Amygdala (tissue), 56 donors: ENCODE data around the gene ARRDC1.
"Not testable (repeated sequence)": the region's sequence is repeated elsewhere in the genome, so short reads cannot be mapped to it uniquely, and the experiment has no call there.

ENCODE experiments used
- DNase-seq, 56 donors: peaks; one replicate each; lab custom pipeline; 2025; lab: John Stamatoyannopoulos, UW

Gene ARRDC1

GRCh38 chr9:137605121-137606004 is at the start of gene ARRDC1:
ARRDC1 (plus strand) TSS chr9:137605686; CDS start chr9:137605718, 32 bp downstream.
- DNase-seq = peak in 55 of 56 donors; percentile 55 to 96 (median 90)

DNA sequence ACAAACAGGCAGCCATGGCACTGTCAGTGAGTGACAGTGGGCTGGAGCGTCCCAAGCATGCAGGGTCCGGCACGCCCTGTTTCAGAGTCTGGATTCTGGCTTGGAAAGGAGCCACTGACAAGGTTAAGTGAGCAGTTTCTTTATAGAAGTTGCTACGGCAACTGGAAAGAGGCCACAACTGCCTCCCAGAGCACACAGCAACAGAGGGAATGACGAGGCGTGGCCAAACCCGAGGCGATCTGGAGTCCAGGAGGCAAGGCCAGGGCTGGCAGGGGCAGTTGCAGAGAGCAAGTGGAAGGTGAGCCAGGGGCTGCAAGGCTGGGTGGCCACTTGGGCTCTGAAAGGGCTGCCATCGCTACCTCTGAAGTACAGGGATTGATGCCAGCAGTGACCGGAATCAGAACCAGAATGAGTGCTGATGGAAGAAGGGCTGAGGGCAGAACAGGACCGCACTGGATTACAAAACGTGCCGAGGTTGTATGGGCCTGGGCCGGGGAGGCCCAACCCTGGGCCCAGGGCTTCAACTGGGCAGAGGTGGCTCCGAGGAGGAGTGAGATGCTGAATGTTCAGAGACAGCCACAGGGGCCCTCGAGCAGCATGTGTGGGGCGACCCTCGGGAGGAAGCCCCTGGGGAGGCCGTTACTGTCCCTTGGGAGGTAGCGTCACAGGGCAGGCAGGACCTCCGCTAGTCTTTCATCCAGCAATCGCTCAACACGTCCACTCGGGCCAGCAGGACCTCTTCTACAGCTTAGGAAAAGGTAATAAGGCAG is 49.2 kb upstream of the ARRDC1 start:
- DNase-seq = no peak

GRCh38 chr9:137558127-137558526 is 47.4 kb upstream of the ARRDC1 start:
- no peak for DNase-seq

- DNase-seq = no peak
These were observed 41.4 kb upstream of the ARRDC1 start for GRCh38 chr9:137564134-137564533.

DNA sequence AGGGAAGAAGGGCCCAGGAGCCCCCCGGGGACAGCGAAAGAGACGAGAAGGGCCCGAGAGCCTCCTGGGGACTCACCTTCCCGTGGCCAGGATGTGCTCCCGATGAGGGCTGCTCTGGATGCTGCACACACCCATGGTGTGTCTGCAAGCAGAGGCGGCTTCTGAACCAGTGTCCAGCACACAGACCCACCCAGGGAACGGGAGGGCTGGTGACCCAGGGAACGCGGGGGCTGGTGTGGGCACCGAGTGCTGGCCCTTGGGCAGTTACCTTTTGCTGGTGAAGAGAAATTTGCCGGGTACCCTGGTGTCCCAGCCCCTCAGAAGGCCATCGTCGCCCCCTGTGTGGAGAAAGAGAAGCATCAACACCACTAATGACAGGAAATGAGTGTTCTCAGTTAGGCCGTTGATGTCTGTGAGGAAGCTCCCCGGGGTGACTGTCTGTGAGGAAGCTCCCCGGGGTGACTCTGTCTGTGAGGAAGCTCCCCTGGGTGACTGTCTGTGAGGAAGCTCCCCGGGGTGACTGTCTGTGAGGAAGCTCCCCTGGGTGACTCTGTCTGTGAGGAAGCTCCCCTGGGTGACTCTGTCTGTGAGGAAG is 40.6 kb upstream of the ARRDC1 start:
- DNase-seq = no peak

GRCh38 chr9:137568445-137568844 is 37.0 kb upstream of the ARRDC1 start:
- not testable (repeated sequence) for DNase-seq

GRCh38 chr9:137569609-137570203 is 35.8 kb upstream of the ARRDC1 start:
- no peak for DNase-seq

DNA sequence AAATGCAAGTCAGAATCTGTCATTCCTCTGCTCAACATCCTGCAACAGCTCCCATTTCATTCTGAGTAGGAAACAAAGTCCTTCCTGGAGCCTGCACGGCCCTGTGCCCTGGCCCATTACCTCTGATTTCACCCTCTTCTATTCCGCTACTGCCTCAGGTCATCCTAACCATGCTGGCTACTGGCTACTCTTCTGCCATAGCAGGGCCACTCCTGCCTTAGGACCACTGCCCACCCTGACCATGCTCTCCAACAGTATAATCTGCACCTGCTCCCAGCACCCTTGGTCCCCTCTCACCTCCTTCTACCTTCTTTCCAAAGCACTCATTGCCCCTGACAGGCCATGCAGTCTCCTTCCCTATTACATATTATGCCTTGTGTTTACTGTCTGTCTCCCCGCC is 34.9 kb upstream of the ARRDC1 start:
- DNase-seq = no peak

DNA sequence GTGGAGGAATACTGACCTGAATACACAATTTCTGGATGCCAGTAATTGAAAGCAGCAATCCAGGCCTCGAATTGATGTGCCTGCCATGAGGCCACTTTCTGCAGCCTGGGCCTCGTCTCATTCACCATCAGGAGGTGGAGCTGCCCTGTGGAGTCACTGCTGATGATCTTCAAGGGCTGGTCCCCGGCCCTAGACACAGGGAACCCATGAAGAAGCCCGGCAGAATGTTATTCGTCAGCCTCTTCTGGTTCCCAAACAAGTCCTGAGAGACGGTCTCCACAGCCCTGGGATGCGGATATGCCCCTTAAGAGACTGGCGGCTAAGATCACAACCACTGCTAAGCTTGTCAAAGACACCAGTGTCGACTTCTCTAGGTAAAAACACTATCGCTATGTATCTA is 31.3 kb upstream of the ARRDC1 start:
- DNase-seq = no peak

DNA sequence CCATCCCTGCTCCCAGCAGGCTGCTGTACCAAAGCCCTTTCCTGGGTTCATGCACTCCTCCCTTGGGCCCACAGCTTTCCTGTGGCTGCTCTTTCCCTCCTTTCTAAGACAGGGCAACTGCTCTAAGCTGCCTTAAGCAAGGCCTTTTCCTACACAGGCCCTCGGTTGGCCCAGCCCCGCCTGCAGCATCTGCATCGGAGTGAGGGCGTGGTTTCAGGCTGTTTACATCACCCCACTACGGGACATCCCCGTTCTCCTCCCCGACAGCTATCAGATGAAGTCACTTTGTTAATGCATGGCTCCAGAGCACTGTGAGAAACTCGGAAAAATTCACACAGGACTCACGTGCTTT is 30.1 kb upstream of the ARRDC1 start:
- DNase-seq = peak in 14 of 56 donors; percentile 2 to 66 (median 26)

DNA sequence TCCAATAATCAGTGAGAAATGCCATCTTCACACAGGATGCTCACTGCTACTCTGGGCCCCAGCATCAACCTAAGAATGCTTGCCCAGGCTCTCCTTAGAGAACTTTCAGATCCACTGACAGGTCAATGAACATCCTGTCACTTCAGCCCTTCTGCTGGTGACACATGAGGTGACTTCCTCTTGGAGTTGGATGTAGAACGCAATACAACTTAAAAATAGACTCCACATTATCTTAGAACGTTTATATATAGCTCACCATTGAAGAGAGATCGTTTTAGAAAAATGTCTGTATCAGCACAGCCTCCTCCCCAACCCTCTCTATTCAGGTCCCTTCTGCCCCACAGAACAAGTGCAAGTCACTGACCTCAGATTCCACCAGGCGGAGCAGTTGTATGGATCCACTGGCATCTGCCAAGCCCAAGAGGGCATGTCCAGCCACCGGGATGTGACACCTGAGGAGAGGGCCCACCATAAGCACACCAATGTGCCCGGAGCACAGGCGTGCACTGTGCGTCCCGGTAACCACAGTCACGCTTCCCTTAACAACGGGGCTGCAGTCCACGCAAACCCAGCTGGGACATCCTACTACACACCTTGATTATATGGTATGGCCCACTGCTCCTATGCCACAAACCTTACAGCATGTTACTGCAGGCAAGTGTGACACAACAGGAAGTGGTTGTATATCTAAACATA is 29.6 kb upstream of the ARRDC1 start:
- DNase-seq = no peak

- peak; percentile 29 to 99 (median 88) for DNase-seq
These were observed 26.8 kb upstream of the ARRDC1 start, which contains the start of gene DPH7 for GRCh38 chr9:137578518-137579258. DPH7 (minus strand) TSS chr9:137578925; CDS start chr9:137578777, 148 bp downstream.

DNA sequence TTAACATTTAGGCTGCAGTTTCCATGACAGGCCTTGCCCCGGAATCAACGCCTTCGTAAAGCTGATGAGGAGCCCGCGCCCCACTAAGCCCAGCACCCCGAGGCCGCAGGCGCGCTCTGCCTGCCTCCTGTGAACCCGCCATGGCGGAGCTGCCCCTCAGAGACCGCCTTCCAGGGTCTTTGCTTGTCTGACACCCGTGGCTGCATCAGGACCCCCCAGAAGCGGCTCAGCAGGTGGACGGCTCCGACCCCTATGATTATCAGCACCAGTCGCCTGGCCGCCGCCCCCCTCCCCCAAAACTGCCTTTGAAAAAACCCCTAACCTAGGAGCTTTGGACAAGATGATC is 26.3 kb upstream of the ARRDC1 start:
- no peak for DNase-seq

DNA sequence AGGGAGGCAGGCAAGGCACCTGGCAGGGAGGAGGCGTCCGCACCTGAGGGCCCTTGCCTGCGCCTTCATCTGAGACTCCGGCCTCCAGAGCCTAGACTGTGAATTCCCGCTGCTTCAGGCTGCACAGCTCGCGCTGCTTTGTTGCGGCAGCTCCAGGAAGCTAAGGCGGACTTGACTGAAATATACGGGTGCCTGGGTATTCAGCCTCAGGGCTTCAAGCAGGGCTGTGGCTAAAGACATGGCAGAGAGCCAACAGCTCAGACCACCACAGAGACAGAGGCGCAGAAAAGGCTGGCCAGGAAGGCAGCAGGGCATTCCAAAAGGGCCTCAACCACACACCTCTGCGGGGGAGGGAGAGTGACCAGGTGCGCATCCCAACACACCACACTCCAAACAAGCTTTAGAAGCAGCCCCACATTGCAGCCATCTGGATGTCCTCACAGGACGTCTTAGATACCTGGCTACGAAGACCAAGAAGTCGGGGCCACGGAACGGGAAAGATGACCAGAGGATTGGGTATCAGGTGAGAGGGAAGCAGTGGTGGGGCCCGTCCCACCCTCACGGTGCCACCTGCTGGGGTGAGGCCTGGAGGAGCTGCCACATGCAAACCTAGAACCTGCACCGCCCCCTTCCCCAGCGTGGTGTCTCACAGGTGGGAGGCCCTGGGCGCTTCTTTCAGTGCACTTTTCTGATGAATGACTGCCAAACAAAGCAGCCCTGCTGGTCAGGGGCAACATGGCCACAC is 25.1 kb upstream of the ARRDC1 start:
- DNase-seq = no peak

GRCh38 chr9:137580954-137581322 is 24.5 kb upstream of the ARRDC1 start:
- no peak for DNase-seq

DNA sequence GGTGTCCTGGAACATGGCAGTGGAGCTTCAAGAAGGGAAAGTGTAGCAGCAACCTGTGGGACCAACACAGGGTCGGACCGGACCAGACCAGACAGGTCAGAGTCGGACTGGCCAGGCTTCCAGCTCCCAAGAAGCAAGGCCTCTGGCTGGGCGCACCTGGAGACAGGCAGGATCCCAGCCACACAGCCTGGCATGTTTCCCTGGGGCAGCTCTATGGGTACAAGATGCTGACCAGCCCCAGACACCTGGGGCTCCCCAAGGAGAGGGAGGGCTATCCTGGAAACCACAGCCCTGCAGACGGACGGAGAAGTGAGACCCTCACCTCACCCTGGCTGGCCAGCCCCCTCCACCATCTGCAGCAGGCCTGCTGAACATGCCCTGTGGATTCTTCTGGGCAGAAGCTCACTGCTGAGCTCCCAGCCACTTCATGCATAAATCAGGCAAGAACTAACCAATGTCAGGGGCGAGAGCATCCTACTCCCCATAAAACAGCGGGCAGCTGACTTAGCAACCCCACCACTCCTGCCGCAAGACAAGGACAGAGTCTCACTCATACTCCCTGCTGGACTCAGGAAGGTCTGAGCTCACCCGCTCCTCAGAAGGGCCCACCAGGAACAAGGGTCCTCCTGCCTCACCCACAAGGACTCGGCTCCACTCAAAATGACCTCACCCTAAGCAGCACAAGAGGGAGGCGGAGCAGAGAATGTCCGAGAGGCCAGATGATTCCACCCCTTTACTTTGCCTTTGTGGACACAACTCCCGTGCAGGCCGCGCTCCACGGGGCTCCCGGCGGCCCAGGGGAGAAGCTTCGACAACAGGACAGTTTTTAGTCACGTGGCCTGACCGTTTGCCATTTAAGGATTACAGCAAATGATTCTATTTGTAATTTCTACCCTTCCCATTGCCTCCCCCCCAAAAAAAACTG is 23.9 kb upstream of the ARRDC1 start:
- no peak for DNase-seq

DNA sequence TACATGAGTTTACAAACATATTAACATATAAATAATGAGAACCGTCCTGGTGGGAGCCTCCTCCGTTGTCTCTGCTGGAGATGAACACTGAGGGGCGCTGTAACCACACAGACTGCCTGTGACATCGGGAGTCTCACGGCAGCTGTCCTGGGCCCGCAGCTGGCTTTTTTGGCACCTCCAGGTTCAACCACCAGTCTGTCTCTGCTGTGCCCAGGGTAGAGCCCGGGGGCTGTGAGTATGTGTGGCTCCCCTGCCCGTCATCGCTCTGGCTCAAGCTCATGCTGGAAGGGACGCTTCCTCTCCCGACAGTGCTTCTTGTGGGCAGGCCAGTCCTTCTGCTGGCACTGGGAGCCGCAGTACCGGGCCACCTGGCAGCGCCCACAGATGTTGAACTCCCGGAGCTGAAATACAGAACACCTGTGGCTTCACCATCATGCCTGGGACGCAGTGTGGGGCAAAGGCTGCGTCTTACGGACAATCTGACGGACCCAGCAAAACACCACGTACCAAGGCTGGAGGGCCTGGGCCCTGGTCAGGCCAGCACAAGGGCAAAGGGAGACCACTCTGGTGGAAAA is 23.1 kb upstream of the ARRDC1 start:
- no peak for DNase-seq
